Measurements from ENCODE around the gene TYW5.

DNA sequence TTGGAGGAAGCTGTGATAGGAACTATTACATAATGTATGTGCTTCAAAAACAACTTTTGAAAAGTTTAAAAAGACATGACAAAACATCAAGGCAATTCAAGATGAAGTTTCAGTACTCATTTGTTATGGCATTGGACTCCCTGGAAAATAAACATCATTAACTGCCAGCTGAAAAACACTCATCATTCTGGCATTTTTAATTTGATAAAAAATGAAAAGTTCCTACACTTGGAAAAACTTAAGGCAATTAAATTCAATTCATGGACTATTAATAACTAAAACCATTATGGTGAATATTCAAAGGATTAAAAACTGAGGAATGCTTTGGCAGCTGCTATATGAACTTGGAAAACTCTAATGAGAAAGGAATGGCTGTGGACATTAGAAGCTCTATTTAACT lies 8.5 kb downstream of the TYW5 start:
- no peak for TF ChIP-seq POLR2A (IDR thresholded peaks at IDR 0.05)
- TF ChIP-seq, protein P1, sequence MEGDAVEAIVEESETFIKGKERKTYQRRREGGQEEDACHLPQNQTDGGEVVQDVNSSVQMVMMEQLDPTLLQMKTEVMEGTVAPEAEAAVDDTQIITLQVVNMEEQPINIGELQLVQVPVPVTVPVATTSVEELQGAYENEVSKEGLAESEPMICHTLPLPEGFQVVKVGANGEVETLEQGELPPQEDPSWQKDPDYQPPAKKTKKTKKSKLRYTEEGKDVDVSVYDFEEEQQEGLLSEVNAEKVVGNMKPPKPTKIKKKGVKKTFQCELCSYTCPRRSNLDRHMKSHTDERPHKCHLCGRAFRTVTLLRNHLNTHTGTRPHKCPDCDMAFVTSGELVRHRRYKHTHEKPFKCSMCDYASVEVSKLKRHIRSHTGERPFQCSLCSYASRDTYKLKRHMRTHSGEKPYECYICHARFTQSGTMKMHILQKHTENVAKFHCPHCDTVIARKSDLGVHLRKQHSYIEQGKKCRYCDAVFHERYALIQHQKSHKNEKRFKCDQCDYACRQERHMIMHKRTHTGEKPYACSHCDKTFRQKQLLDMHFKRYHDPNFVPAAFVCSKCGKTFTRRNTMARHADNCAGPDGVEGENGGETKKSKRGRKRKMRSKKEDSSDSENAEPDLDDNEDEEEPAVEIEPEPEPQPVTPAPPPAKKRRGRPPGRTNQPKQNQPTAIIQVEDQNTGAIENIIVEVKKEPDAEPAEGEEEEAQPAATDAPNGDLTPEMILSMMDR (IDR thresholded peaks at IDR 0.05), result no peak
